HG03159 (cell line): ENCODE data around the gene MYLK.
"Not testable (repeated sequence)": the region's sequence is repeated elsewhere in the genome, so short reads cannot be mapped to it uniquely, and the experiment has no call there.

Experiments used
- ATAC-seq: cut with Tn5 transposase; IDR thresholded peaks from one replicate; pipeline ENCODE4 v1.9.1; 2021; ENCODE audit warnings: mild to moderate bottlenecking, moderate library complexity; ENCODE audit not compliant: unreplicated experiment

MYLK gene

DNA sequence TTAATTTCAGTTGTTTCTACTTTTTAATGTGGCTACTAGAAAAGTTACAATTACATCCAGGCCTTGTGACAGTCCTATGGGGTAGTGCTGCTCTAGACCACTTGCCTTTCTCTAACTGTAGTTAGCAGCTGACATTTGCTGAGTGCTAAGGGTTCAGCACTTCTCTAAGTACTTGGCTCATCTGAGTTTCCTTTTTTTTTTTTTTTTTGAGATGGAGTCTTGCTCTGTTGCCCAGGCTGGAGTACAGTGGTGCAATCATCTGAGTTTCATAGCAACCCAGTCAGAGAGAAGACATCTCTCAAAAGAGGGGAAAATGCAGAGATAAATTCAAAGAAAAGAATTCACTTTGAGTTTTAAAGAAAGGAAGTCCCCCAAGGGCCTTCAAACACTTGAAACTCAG lies 130.8 kb downstream of the MYLK start:
- ATAC-seq: no peak

DNA sequence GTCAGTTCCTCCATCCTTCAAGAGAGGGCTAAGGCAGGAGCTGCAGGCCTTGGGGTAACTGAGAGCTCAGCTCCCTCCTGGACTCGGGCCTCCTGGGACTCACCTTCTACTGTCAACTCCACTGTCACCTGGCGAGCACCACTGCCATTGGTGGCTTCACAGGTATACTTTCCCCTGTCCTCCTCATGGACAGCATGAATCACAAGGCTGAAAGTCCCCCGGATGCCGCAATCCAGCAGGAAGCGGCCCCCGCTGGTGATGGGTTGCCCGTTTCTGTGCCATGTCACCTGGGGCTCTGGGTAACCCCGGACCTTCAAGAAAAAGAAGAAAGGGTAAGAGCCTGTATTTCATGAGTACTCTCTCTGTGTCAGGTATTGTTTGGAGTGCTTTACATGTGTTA lies 131.9 kb downstream of the MYLK start:
- no peak for ATAC-seq

DNA sequence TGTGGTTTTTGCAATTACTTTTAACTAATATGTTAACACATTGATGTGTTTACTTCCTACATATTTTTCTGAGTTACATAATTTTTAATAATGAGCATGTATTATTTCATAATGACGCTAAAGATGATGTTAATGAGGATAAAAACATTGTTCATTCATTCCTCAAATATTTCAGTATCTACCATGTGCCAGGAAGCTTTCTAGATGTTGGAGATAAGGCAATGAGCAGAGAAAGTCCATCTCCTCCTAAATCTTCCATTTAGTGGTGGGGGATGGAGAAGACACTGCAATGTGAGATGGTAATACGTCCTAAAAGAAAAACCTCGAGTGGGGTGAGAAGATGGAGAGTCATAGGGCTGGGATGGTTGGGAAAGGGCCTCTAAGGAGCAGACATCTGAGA lies 132.7 kb downstream of the MYLK start:
- ATAC-seq: no peak

DNA sequence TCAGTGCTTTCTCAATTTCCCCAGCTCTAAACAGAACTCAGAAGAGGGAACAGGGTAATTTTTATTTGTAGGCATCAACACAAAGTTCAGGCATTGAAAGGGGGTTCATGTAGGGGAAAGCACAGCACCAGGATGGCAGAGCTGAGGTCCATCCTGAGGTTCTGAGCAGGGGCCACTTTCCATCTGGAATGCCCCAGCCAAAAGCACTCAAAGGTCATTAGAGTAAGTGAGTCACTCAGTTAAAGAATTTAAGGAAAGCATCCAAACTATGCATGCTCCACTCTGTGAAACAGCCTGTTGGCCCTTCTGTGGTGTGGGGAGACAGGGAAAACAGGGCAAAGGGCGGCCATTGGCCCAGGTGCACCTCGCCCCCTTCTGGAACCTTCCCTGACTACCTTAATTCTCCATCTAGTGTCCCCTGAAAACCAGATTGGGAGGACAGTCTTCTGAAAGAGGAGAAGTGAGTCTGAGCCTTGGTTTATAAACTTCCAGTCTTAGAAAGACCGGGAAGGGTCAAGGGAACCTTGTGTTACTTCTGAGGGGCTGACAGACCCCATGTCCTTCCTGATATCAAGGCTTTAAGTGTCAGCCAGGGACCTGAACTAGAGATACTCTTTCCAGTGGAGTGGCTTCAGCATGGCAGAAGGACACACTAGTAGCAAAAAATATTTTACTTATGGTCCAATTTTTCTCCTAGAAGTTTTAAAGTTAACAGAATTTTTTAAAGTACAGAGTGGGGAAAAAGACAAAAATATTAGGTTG lies 133.3 kb downstream of the MYLK start:
- ATAC-seq: no peak

DNA sequence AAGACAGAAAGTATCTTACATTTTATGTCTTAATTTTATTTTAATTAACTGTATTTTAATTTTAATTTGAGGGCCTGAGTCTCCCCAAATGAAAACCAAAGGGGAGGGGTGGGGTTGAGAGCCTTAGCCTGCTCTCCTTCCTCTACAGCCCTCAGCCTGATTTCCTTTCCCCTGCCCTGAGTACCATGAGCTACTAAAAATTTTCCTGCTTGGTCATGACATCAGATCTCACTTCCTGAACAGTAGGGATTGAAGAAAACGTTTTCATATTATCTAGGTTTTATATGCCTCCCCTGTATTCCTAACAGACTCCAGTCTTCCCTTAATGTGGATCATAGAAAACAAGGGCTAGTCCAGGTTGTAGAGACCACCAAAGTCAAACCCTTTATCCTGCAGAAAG lies 133.9 kb downstream of the MYLK start:
- no peak for ATAC-seq

DNA sequence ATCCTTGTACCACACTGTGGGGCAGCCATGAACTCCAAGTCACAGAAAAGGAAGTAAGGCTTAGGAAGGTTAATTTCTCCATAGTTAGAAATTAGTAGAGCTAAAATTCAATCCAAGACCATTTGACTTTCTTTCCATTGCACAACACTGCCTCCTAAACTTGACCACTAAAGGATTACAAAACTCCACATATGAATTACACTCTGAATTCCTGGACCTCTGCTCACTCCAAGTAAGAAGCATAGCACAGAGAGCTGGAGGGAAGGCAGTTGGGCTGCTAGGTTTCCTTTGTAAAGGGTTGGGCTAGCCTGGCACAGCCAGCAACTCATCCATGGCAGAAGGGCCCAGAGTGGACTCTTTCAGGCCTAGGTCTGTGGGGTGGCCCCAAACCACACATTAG lies 134.4 kb downstream of the MYLK start:
- no peak for ATAC-seq

DNA sequence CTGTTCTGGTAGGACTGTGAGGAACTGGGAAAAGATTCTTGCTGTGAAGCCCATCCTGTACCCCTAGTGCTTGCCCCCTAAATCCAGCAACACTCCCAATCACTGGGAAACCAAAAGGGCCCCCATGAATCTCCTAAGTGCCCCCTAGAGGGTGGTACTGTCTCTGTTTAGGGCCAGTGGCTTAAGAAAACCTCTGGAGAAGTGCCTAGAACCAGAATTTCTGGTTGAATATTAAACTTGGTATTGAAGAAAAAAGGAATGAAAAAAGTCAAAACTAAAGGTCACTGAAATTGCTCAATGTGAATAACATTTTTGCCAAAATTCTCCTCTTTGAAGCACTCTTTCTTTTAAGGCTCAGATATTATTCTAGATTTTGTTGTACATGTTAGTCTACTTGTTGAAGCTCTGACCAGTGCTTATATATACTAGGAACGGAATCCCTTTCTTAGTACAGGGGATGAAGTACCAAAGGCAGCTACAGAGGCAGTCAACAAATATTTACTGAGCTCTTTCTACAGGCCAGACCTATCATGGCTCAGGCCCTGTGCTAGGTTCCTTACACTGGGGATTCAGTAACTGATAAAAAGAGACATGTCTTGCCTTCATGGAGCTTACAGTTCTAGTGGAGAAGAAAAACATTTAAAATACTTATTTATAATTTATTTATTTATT lies 138.8 kb downstream of the MYLK start:
- ATAC-seq: no peak

DNA sequence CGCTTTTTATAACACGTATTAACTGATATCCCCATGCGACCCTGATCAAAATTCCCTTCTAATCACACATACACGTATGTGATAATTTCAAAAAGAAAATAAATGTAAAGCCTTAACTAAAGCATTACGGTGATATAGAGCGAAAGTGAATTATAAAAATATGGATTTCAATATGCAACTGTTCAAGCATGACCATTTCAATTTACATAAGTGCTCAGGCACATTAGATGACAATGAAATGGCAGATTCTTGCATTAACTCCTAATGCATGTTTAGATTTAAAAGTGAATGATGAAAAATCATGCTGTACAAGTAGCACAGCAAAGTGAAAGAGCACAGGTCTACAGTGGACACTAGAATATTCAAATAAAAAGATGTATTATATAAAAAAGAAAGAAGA lies 140.1 kb downstream of the MYLK start:
- no peak for ATAC-seq

DNA sequence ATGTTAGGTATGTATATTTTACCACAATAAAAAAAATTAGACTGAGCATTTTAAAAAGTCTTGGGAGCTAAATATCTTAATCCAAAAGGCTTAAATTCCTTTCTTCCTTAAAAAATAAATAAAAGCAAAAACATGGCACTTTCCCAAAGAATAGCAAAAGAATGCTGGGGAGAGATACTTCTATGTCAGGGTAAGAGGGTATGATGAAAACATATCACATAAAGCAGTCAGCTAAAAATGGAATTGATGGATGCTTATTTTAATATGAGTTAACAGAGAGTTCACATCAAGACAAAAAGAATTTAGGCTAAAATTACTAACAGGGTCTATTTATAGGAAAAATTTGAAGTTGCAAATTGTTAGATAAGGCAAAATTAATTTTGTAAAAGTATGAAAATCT lies 141.0 kb downstream of the MYLK start:
- no peak for ATAC-seq

DNA sequence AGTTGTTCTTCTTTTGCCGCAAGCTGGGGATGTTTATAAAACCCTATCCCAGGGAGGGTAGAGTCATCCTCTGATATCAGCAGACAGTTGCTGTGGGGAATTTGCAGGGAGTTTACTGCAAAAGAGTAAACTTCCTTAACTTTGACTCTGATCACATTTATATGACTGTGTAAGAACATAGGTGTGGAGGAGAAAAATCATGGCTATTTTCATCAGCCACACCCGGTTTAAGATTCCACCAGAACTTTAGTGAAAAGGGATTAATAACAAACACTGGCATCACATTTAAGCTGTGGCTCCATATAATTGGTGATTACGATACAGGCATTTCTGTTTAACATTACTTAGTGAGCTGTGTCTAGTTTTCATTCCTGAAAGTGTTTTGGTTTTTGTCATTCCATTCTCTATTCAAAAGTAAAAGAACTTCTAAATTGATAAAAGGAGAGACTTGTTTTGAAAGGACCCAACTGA lies 143.1 kb downstream of the MYLK start:
- ATAC-seq: no peak

DNA sequence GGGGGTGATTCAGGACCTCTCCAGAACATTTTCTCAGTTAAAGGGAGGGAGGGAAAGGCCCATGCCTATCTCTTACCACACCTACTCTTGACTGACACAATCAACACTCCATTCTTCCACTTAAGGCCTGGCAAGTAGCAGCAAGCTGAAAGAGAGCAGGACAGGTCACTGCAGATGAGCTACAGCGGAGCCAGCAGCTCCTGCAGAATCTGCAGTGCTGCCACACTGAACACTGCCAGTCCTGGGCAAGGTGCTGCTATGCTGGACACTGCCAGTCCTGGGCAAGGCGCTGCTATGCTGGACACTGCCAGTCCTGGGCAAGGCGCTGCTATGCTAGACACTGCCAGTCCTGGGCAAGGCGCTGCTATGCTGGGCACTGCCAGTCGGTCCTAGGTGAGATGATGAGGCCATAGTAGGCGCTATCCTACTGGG lies 143.7 kb downstream of the MYLK start:
- ATAC-seq: no peak

DNA sequence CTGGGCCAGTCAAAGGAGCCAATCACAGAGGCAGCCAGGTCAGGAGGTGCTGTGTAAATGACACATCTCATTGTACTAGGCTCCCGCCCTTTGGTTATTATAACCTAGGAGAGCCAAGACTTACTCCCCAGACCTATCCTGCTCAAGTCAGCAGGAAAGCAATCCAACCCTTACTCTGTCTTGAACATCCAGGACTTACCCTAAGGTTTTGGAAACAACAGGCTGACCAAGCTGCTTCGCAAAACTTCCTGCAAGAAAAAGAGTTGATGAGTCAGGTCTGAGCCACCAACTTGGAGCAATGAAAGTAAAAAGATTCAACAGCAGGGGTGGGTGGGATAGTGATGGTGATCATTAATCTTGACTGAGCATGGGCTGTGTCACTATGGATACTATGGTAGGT lies 144.4 kb downstream of the MYLK start:
- ATAC-seq: no peak

DNA sequence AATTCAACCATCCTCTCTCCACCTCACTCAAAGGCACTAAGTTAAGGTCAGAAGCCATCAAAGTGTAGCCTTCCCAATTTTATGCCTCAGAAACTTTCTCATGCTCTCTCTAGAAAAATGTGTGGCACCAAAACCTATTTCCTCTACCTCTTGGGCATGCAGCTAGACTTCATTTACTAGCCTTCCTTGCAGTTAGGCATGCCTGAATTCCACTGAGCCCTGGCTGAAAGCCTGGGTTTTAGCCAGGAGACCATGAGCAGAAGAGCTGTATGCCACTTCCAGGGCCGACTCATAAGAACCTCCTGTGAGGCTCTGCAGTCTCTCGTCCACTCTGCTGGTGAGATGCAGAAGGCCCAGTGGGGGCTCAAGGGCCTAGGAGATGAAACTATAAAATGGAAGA lies 145.0 kb downstream of the MYLK start:
- no peak for ATAC-seq

DNA sequence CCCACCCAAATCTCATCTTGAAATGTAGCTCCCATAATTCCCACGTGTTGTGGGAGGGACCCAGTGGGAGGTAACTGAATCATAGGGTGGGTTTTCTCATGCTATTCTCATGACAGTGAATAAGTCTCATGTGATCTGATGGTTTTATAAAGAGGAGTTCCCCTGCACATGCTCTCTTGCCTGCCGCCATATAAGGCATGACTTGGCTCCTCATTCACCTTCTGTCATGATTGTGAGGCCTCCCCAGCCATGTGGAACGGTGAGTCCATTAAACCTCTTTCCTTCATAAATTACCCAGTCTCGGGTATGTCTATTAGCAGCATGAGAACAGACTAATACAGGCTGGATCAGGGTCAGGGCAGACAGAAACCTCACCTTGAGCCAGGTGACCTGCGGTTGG lies 145.6 kb downstream of the MYLK start:
- not testable (repeated sequence) for ATAC-seq

DNA sequence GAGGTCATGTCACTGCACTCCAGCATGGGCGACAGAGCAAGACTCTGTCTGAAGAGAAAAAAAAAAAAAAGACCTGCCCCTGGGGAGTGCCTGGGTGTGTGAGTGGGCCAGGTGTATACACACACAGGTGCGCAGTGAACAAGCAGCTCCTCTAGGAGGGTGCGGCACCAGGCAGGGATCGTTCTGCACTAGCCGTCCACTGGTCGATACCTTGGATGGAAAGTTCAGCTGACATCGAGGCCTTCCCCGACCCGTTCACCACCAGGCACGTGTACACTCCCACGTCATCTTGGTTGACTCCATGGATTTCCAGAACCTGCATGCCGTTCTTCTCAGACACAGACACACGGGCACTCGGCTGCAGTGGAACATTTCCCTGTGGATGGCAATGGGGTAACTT lies 147.0 kb downstream of the MYLK start:
- ATAC-seq: no peak

DNA sequence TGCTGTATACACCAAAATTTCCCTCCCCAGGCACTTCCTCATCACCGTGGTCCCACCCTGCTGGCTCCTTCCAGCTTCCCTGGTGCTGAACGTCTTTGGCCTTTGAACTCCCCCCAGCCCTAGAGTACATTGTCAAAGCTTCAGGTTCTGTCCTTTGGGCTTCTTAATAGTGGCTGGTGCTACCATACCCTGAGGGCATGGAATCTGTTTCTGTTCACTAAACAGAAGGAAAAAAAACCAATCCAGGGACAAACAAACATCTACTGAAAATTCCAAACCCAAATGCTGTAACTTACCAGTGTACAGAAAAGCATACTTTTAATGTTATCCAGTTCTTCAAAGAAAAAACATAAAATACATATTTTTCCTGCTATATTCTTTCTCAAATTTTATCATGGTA lies 148.7 kb downstream of the MYLK start:
- ATAC-seq: no peak

DNA sequence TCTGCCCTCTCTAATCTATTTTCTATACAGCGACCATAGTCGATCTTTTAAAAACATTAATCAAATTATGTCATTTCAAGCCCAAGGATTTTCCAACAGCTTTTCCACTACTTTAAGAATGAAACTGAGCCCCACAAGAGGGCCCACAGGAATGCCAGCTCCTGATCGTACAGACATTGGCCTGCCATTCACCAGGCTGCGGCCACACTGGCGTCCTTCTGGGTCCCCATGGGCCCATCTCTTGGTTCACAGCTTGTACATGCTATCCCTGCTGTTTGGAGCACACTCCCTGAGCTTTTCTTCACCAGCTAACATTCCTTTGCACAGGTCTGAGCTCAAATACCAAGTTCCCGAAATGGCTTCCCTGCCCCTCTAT lies 149.6 kb downstream of the MYLK start:
- ATAC-seq: no peak

DNA sequence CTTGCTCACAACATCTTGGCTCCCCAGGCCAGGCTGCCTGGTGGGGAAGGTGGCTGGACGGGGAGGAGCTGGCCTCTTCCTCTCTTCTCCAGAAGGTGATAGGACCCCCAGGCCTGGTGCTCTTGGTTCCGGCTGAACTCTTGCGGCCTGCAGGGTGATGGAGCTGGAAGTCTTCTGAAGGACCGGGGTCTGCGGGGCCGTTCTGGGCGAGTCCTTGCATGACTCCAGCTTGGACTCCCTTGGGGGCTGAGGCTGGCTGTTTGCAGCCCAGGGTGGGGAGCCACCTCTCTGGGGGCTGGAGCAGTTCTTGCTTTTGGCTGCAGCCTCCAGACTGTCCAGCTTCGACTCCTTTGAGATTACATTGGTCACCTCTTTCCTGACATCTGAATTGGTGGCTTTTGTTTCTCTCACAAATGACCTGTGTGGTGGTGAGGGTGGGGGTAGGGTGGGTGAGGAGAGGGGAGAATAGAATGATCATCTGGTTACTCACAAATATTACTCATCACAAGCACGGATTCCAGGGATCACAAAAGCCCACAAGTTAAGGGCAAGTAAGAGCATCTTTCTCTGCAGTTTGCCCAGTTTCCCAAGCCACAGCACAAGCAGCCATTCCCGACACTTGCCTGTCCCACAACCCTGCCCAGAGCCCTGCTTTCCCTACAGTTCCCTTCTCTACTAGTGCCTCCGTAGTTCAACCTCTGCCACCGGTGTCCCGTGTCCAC lies 150.2 kb downstream of the MYLK start:
- ATAC-seq: no peak

DNA sequence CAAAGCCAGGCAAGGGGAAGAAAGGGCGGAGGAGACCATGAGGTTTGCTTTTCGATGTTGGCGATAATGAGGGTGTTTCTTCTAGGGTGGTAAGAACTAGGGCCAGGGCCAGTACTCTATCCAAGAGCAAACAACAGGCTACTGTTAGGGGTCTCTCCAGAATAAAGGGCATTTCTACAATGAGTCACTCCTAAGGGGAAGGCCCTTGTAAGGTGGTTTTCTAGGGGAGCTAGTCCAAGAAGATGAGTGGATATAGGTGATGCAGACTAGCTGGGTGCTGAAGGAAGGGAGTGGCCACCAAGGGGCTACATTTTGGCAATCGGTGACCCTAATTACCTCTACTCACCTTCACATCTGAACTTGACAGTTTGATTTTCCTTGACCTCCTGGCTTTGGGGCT lies 150.8 kb downstream of the MYLK start:
- no peak for ATAC-seq

DNA sequence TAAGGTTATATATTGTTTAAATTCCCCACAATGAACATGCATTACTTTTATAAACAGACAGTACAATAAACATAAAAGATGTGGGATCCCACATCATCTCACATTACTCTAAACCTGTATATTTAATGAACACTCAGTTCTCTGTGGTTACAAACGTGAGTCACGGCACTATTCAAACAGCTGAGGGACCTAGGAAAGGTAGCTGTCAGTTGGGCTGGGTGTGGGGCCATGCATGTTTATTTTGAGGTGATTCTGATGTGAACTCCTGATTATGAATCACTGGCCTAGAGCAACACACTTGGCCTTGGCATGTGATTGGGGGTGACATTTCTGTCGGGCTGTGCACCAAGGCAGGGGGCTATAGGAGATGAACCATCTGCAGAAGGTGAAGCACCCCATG lies 151.7 kb downstream of the MYLK start:
- no peak for ATAC-seq

DNA sequence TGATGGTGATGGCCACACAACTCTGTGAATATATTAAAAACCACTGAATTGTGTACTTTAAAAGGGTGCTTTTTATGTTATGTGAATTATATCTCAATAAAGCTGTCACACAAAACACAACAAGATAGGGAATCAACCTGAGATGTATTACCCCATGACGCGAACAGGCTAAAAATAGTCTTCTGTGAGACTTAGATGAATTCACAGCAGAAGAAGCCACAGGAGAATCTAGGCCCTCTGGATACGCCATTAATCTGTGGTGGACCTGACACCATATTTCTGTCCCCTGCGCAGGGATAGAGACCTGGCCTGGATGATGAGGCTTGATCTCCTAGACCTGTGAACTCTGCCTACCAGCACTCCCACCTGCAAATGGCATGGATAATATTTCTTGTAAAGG lies 153.3 kb downstream of the MYLK start:
- no peak for ATAC-seq

DNA sequence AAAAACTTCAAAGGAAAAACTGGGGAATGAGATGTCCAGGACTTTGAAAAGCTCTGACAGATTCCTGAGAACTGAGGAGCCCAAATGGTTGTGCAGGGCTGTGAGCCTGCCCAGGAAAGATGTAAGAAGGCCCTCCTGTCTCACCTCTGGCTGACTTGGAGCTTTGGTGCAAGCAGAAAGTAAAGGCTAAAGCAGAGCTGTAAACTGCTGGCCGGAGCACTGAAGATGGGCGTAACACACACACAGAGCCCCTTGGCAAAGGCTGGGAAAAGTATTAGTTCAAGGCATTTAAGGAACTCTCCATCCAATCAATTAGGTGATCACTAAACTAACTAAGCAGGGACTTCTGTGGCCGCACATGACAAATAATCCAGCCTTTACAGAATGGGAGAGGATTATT lies 155.1 kb downstream of the MYLK start:
- no peak for ATAC-seq
